ENCODE data around the gene HDX. TPM values are rescaled to one million over a fixed set of nuclear protein-coding genes. Genes with fewer than 3 reads are reported as not detected.

Gene HDX
- polyA plus RNA-seq, 3 donors = 2.1 to 3.9 (median 2.8) TPM

DNA sequence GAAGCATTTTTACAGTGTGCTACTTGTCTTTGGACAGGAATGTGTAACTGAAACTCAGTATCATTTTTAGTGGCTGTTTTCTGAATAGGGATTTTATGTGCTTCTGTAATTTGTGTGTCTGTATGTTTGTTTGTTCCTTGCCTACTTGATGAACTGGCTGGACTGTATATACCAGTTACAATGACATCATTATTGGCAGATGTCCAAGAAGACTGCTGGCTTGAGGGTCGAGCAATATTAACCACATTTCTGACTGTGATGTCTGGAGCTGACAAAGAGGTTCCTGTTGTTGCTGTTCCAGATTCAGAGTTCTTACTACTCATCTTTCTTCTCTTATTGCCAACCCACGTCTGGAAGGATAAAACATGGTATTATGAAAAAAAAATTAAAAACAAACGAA is 33.0 kb downstream of the HDX start:
- no CpG with 5 or more reads among the region's 3 CpGs for WGBS (ENCODE audit: insufficient coverage)

DNA sequence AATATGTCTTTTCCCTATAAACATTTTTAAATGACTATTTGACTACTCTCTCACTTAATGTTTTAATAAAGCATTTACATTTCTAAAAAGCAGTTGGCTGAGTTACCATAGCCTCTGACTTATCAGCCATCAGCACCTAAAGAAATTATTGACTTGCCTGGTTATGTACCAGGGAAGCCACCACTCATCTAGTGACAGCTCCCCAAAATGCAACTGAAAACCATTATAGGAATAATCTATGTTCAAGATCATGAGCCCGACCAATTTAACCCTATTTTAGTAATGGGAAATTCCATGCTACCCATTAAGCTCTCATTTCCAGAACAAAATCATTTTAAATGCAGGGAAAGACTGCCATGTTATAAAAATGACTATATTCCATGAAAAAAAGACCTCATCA is 34.4 kb downstream of the HDX start:
- H3K27ac ChIP-seq (ENCODE audit: low read depth in 1 of 2, low read length in 2 of 2) = no peak overlapping the region
- Mint-ChIP-seq H3K4me1 (peaks cover 3% of the 10 kb centered on the region), H3K9me3 (peaks cover 0 to 13% (median 3%) of the 10 kb centered on the region in 7 donors), H3K27ac (no peak overlapping the region), H3K4me3 (no peak overlapping the region), H3K36me3 (peaks cover 3 to 10% of the 10 kb centered on the region in 2 donors), H3K27me3 (ENCODE audit: low read depth in 3 of 3) (no peaks in the 10 kb centered on the region)
- H2AFZ ChIP-seq (ENCODE audit: insufficient read depth, low read depth, low read length, poor library complexity, severe bottlenecking) = no peak overlapping the region
- no peak overlapping the region for H3K4me2 ChIP-seq (replicated peaks; ENCODE audit: extremely low read depth, low read length, poor library complexity, severe bottlenecking)
- no CpG with 5 or more reads among the region's 1 CpG for WGBS (ENCODE audit: insufficient coverage)
- no peaks in the 10 kb centered on the region for H4K20me1 ChIP-seq (ENCODE audit: insufficient read depth, low read length)
- no peaks in the 10 kb centered on the region for H3K27me3 ChIP-seq (ENCODE audit: control insufficient read depth in 2 of 2, insufficient read depth in 2 of 2, low read length in 2 of 2)
- peaks cover 4 to 9% of the 10 kb centered on the region in 2 donors for H3K36me3 ChIP-seq (replicated peaks in 1 of 2; ENCODE audit: control insufficient read depth in 1 of 2, insufficient read depth in 2 of 2, low read length in 2 of 2)
- TF ChIP-seq, protein P1, sequence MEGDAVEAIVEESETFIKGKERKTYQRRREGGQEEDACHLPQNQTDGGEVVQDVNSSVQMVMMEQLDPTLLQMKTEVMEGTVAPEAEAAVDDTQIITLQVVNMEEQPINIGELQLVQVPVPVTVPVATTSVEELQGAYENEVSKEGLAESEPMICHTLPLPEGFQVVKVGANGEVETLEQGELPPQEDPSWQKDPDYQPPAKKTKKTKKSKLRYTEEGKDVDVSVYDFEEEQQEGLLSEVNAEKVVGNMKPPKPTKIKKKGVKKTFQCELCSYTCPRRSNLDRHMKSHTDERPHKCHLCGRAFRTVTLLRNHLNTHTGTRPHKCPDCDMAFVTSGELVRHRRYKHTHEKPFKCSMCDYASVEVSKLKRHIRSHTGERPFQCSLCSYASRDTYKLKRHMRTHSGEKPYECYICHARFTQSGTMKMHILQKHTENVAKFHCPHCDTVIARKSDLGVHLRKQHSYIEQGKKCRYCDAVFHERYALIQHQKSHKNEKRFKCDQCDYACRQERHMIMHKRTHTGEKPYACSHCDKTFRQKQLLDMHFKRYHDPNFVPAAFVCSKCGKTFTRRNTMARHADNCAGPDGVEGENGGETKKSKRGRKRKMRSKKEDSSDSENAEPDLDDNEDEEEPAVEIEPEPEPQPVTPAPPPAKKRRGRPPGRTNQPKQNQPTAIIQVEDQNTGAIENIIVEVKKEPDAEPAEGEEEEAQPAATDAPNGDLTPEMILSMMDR (IDR thresholded peaks at IDR 0.05) = no peak
- no peaks in the 10 kb centered on the region for H3K79me2 ChIP-seq (ENCODE audit: insufficient read depth, low read length)
- no peak for DNase-seq
- no peaks in the 10 kb centered on the region for H3K9me3 ChIP-seq (replicated peaks in 1 of 2; ENCODE audit: control insufficient read depth in 1 of 2, insufficient read depth in 1 of 2, low read length in 2 of 2)
- intact Hi-C loops (cut with micrococcal nuclease) = no loop called here
- H3K4me1 ChIP-seq (ENCODE audit: control insufficient read depth in 1 of 2, insufficient read depth in 2 of 2, low read length in 2 of 2) = no peaks in the 10 kb centered on the region
- no peak overlapping the region for H3K9ac ChIP-seq (ENCODE audit: insufficient read depth, low read length, poor library complexity, severe bottlenecking)
- no peak overlapping the region for H3K4me3 ChIP-seq (replicated peaks in 1 of 3; ENCODE audit: low read depth in 2 of 3, low read length in 3 of 3)

More for the DNA sequence above, 33.0 kb downstream of the HDX start:
- intact Hi-C loops (cut with micrococcal nuclease) = no loop called here
- H3K79me2 ChIP-seq (ENCODE audit: insufficient read depth, low read length) = no peaks in the 10 kb centered on the region
- H4K20me1 ChIP-seq (ENCODE audit: insufficient read depth, low read length) = no peaks in the 10 kb centered on the region
- Mint-ChIP-seq H3K4me3 (no peak overlapping the region), H3K27me3 (ENCODE audit: low read depth in 3 of 3) (no peaks in the 10 kb centered on the region), H3K27ac (no peak overlapping the region), H3K9me3 (peaks cover 0 to 13% (median 3%) of the 10 kb centered on the region in 7 donors), H3K4me1 (peaks cover 10% of the 10 kb centered on the region), H3K36me3 (peaks cover 3 to 10% of the 10 kb centered on the region in 2 donors)
- H3K36me3 ChIP-seq (replicated peaks in 1 of 2; ENCODE audit: control insufficient read depth in 1 of 2, insufficient read depth in 2 of 2, low read length in 2 of 2) = peaks cover 4 to 9% of the 10 kb centered on the region in 2 donors
- H3K9ac ChIP-seq (ENCODE audit: insufficient read depth, low read length, poor library complexity, severe bottlenecking) = no peak overlapping the region
- no peak overlapping the region for H3K27ac ChIP-seq (ENCODE audit: low read depth in 1 of 2, low read length in 2 of 2)
- peaks cover 4 to 10% of the 10 kb centered on the region in 2 donors for H3K4me1 ChIP-seq (ENCODE audit: control insufficient read depth in 1 of 2, insufficient read depth in 2 of 2, low read length in 2 of 2)
- no peak overlapping the region for H3K4me2 ChIP-seq (replicated peaks; ENCODE audit: extremely low read depth, low read length, poor library complexity, severe bottlenecking)
- no peak overlapping the region for H2AFZ ChIP-seq (ENCODE audit: insufficient read depth, low read depth, low read length, poor library complexity, severe bottlenecking)
- TF ChIP-seq, protein P1 (IDR thresholded peaks at IDR 0.05) = no peak
- DNase-seq = no peak
- H3K4me3 ChIP-seq (replicated peaks in 1 of 3; ENCODE audit: low read depth in 2 of 3, low read length in 3 of 3) = no peak overlapping the region
- H3K9me3 ChIP-seq (replicated peaks in 1 of 2; ENCODE audit: control insufficient read depth in 1 of 2, insufficient read depth in 1 of 2, low read length in 2 of 2) = no peaks in the 10 kb centered on the region
- H3K27me3 ChIP-seq (ENCODE audit: control insufficient read depth in 2 of 2, insufficient read depth in 2 of 2, low read length in 2 of 2) = no peaks in the 10 kb centered on the region

Data from CD14-positive monocyte (primary cell).